DND-41 (cell line): ENCODE measurements around the gene ST3GAL4.

Experiments used
- CTCF ChIP-seq: IDR thresholded peaks from 2 replicates; pipeline ENCODE4 v1.5.1; 2012; ENCODE audit warnings: borderline replicate concordance, low read length, moderate library complexity, mild to moderate bottlenecking; ENCODE audit not compliant: poor library complexity, severe bottlenecking; ENCODE audit errors: extremely low read depth
- EZH2 ChIP-seq: IDR thresholded peaks from 3 replicates; pipeline ENCODE4 v1.6.1; 2012; ENCODE audit warnings: borderline replicate concordance, low read depth, mild to moderate bottlenecking, moderate library complexity, low read length, inconsistent platforms; ENCODE audit not compliant: severe bottlenecking

- TF ChIP-seq CTCF (no peak), EZH2 (no peak)
Measured at GRCh38 chr11:126350836-126351235, 4.7 kb upstream of the ST3GAL4 start.
